HepG2 (cell line): Measurements from ENCODE around the gene C20orf204. TPM values are rescaled to one million over a fixed set of nuclear protein-coding genes. Genes with fewer than 3 reads are reported as not detected.

Source experiments
- ATAC-seq: fragments of 200-7000 bp; cut with Tn5 transposase; 3 replicates; pipeline ENCODE4 v1.9.1; 2020; ENCODE audit warnings: mild to moderate bottlenecking, moderate library complexity
- BruUV-seq: library from RNA; stranded (reverse); fragments of 400-500 nt; replicated peaks from 2 replicates; lab custom pipeline; 2021; lab: Mats Ljungman, UMichigan
- CTCF ChIA-PET: fragments of 300-600 bp; formaldehyde crosslinking; extraction: SDS; loops from one replicate; lab custom pipeline; 2021; ENCODE audit warnings: low total read pairs, inconsistent platforms, low intra/inter-chr PET ratio; lab: Yijun Ruan, JAX
- POLR2A ChIA-PET: fragments of 350-600 bp; sonication (Branson Sonifier 250); formaldehyde crosslinking; loops from one replicate; lab custom pipeline; 2020; ENCODE audit warnings: antibody characterized with exemption, inconsistent platforms; lab: Yijun Ruan, JAX
- DNase-seq: peaks from one replicate; pipeline ENCODE4 v3.0.0-alpha.2; 2015; ENCODE audit warnings: low spot score
- FAIRE-seq: peaks from 3 replicates; lab custom pipeline; 2011; peaks lifted over from hg19 to GRCh38; lab: Jason Lieb, UNC
- H2AFZ ChIP-seq: one replicate; pipeline ENCODE4 v1.6.1; 2011; ENCODE audit warnings: low read length, inconsistent platforms
- H3K27ac ChIP-seq: fragments of 300-600 bp; 3 replicates; pipeline ENCODE4 v1.8.0; 2011; ENCODE audit warnings: mixed run types, mild to moderate bottlenecking, mixed read lengths, low read length, inconsistent platforms; ENCODE audit not compliant: insufficient read depth; ENCODE audit errors: extremely low read length
- H3K27me3 ChIP-seq, 2 experiments: fragments of 200-600 bp in 1 of 2; 2 replicates in 1 of 2; 3 replicates in 1 of 2; pipeline versions ENCODE4 v1.6.0 to v1.8.0; 2011; ENCODE audit warnings: low read length in 2 of 2, mild to moderate bottlenecking in 2 of 2, moderate library complexity in 2 of 2, inconsistent platforms in 1 of 2; ENCODE audit not compliant: insufficient read depth in 2 of 2, control insufficient read depth in 1 of 2
- H3K36me3 ChIP-seq, 2 experiments: fragments of 200-600 bp in 1 of 2; replicated peaks in 1 of 2; 2 replicates in 1 of 2; 3 replicates in 1 of 2; pipeline versions ENCODE4 v1.5.1 to v1.8.0; 2011; ENCODE audit warnings: low read length in 2 of 2, inconsistent platforms in 1 of 2; ENCODE audit not compliant: insufficient read depth in 2 of 2, control insufficient read depth in 1 of 2
- H3K4me1 ChIP-seq: 2 replicates; pipeline ENCODE4 v1.5.1; 2012; ENCODE audit warnings: low read length, inconsistent platforms; ENCODE audit not compliant: insufficient read depth
- H3K4me2 ChIP-seq: 2 replicates; pipeline ENCODE4 v1.6.0; 2011; ENCODE audit warnings: low read depth, low read length, inconsistent platforms
- H3K4me3 ChIP-seq, 3 experiments: fragments of 200-600 bp in 1 of 3; sonication (generic), shearing (Covaris generic) in 1 of 3; replicated peaks in 1 of 3; 2 replicates each; pipeline ENCODE4 v1.5.1; 2011 to 2016; ENCODE audit warnings: low read length in 3 of 3, inconsistent platforms in 2 of 3, low read depth in 2 of 3, mild to moderate bottlenecking in 2 of 3, control low read depth in 1 of 3, mixed read lengths in 1 of 3; ENCODE audit not compliant: insufficient read depth in 1 of 3
- H3K79me2 ChIP-seq: one replicate; pipeline ENCODE4 v1.6.1; 2011; ENCODE audit warnings: low read length, inconsistent platforms; ENCODE audit not compliant: insufficient read depth
- H3K9ac ChIP-seq: 2 replicates; pipeline ENCODE4 v1.6.0; 2011; ENCODE audit warnings: mild to moderate bottlenecking, low read depth, low read length, inconsistent platforms; ENCODE audit not compliant: insufficient read depth
- H3K9me3 ChIP-seq: 2 replicates; pipeline ENCODE4 v1.5.1; 2012; ENCODE audit warnings: mild to moderate bottlenecking, low read length
- H4K20me1 ChIP-seq: 2 replicates; pipeline ENCODE4 v1.6.0; 2011; ENCODE audit warnings: inconsistent platforms, mild to moderate bottlenecking, low read length, moderate library complexity; ENCODE audit not compliant: insufficient read depth
- AGO2 ChIP-seq: fragments of 200-400 bp; formaldehyde crosslinking; optimal IDR thresholded peaks from 2 replicates; pipeline ENCODE3; 2017; ENCODE audit warnings: mild to moderate bottlenecking, low read depth, low read length, moderate library complexity
- BATF2 ChIP-seq: sonication (generic); formaldehyde crosslinking; IDR thresholded peaks from 2 replicates; pipeline ENCODE4 v1.8.0; 2022; ENCODE audit warnings: mild to moderate bottlenecking, missing genetic modification reagents, moderate library complexity
- CEBPG ChIP-seq: IDR thresholded peaks from 2 replicates; pipeline ENCODE4 v1.6.1; 2016
- HNF4A ChIP-seq: sonication (generic); formaldehyde crosslinking; IDR thresholded peaks from 2 replicates; pipeline ENCODE4 v1.4.0; 2020; ENCODE audit warnings: missing genetic modification reagents
- HNRNPL ChIP-seq: fragments of 200-400 bp; formaldehyde crosslinking; IDR thresholded peaks from 2 replicates; pipeline ENCODE4 v1.6.1; 2017; ENCODE audit warnings: mild to moderate bottlenecking, low read depth, low read length
- MAFK ChIP-seq, 2 experiments: IDR thresholded peaks in 1 of 2; conservative IDR thresholded peaks in 1 of 2; 2 replicates each; pipeline ENCODE4 v1.6.1; 2011; ENCODE audit warnings: improper control_type of control experiment in 2 of 2, low read length in 2 of 2
- MEIS2 ChIP-seq: sonication (generic); formaldehyde crosslinking; IDR thresholded peaks from 2 replicates; pipeline ENCODE4 v1.9.0; 2021; ENCODE audit warnings: mild to moderate bottlenecking, missing genetic modification reagents
- MYNN ChIP-seq: sonication (generic); formaldehyde crosslinking; IDR thresholded peaks from 2 replicates; pipeline ENCODE4 v1.4.0; 2020; ENCODE audit warnings: mild to moderate bottlenecking, low read depth, missing genetic modification reagents
- NFIB ChIP-seq: sonication (generic); formaldehyde crosslinking; IDR thresholded peaks from 2 replicates; pipeline ENCODE4 v1.9.0; 2021; ENCODE audit warnings: missing genetic modification reagents, mild to moderate bottlenecking, borderline replicate concordance
- NKX3-1 ChIP-seq: sonication (generic); formaldehyde crosslinking; IDR thresholded peaks from 2 replicates; pipeline ENCODE4 v1.5.0; 2020; ENCODE audit warnings: missing genetic modification reagents
- RAD51 ChIP-seq: fragments of 450-650 bp; IDR thresholded peaks from 2 replicates; pipeline ENCODE4 v1.6.1; 2016; ENCODE audit warnings: borderline replicate concordance
- RBFOX2 ChIP-seq: fragments of 200-400 bp; formaldehyde crosslinking; IDR thresholded peaks from 2 replicates; pipeline ENCODE4 v1.6.1; 2017; ENCODE audit warnings: low read depth, mild to moderate bottlenecking, low read length
- TBL1XR1 ChIP-seq: fragments of 150-350 bp; IDR thresholded peaks from 2 replicates; pipeline ENCODE4 v1.6.1; 2014; ENCODE audit warnings: borderline replicate concordance, low read length; ENCODE audit not compliant: partially characterized antibody
- U2AF2 ChIP-seq: fragments of 200-400 bp; formaldehyde crosslinking; IDR thresholded peaks from 2 replicates; pipeline ENCODE4 v1.6.1; 2017; ENCODE audit warnings: low read depth, mild to moderate bottlenecking, low read length
- ZFP1 ChIP-seq: IDR thresholded peaks from 2 replicates; pipeline ENCODE4 v1.6.1; 2016
- ZNF205 ChIP-seq: IDR thresholded peaks from 2 replicates; pipeline ENCODE4 v1.6.1; 2018; ENCODE audit warnings: missing biosample characterization, missing genetic modification reagents
- ZNF224 ChIP-seq: sonication (generic); formaldehyde crosslinking; IDR thresholded peaks from 2 replicates; pipeline ENCODE4 v1.5.0; 2020; ENCODE audit warnings: mild to moderate bottlenecking, missing genetic modification reagents
- ZNF235 ChIP-seq: sonication (generic); formaldehyde crosslinking; IDR thresholded peaks from 2 replicates; pipeline ENCODE4 v1.8.1; 2023; ENCODE audit warnings: mild to moderate bottlenecking, missing genetic modification reagents, borderline replicate concordance
- ZNF557 ChIP-seq: sonication (generic); formaldehyde crosslinking; IDR thresholded peaks from 2 replicates; pipeline ENCODE4 v1.4.0; 2020; ENCODE audit warnings: missing genetic modification reagents
- ZNF616 ChIP-seq: sonication (generic); formaldehyde crosslinking; IDR thresholded peaks from 2 replicates; pipeline ENCODE4 v1.5.0; 2020; ENCODE audit warnings: low read depth, mild to moderate bottlenecking, missing genetic modification reagents
- ZNF619 ChIP-seq: sonication (generic); formaldehyde crosslinking; IDR thresholded peaks from 2 replicates; pipeline ENCODE4 v1.4.0; 2020; ENCODE audit warnings: mild to moderate bottlenecking, missing genetic modification reagents
- ZNF746 ChIP-seq: sonication (generic); formaldehyde crosslinking; IDR thresholded peaks from 2 replicates; pipeline ENCODE4 v1.8.0; 2022; ENCODE audit warnings: mild to moderate bottlenecking, missing genetic modification reagents
- ZNF768 ChIP-seq: sonication (generic); formaldehyde crosslinking; IDR thresholded peaks from 2 replicates; pipeline ENCODE4 v1.4.0; 2020; ENCODE audit warnings: missing genetic modification reagents
- WGBS: methylation state at CpG from one replicate; pipeline ENCODE4 v1.1.6; 2017; ENCODE audit warnings: low lambda C conversion rate; 5-methylcytosine and 5-hydroxymethylcytosine counted together
- in situ Hi-C: cut with HindIII; loops from 2 replicates; pipeline ENCODE4 v1.10.0; 2017; ENCODE audit warnings: low pct_unique_long_range_greater_than_20kb; ENCODE audit not compliant: extremely low pct_ligation_motif_present
- intact Hi-C: fragments of 100-400 bp; cut with micrococcal nuclease; formaldehyde crosslinking; loops from one replicate; pipeline ENCODE4 v1.10.0; 2022; ENCODE audit not compliant: unreplicated experiment
- polyA plus RNA-seq, 8 experiments: library from polyadenylated mRNA; depleted of rRNA in 3 of 8; stranded (reverse) in 7 of 8; unstranded in 1 of 8; fragments of >200 nt; fragmentation: Illumina TruSeq in 4 of 8; extraction: Trizol in 4 of 8; gene quantifications; 2 replicates each; pipeline versions ENCODE4 v1.2.1 to v1.2.3, GENCODE V29; 2011 to 2016; ENCODE audit warnings: low read depth in 4 of 8, missing spikeins in 1 of 8, mixed read lengths in 1 of 8; ENCODE audit not compliant: insufficient read depth in 1 of 8
- total RNA-seq, 5 experiments: library from RNA; depleted of rRNA; stranded (reverse); fragments of >200 nt; fragmentation: Illumina TruSeq; extraction: Trizol; gene quantifications; 2 replicates each; pipeline ENCODE4 v1.2.3, GENCODE V29; 2016; ENCODE audit warnings: low read depth in 1 of 5
- TF ChIP-seq, protein P1 (sequence below): fragments of 450-650 bp; IDR thresholded peaks from 2 replicates; pipeline ENCODE4 v1.6.1; 2017; ENCODE audit warnings: mild to moderate bottlenecking
- TF ChIP-seq, protein P2 (sequence below): sonication (generic); formaldehyde crosslinking; IDR thresholded peaks from 2 replicates; pipeline ENCODE4 v1.4.0; 2020; ENCODE audit warnings: missing genetic modification reagents

Gene C20orf204
- total and polyA plus RNA-seq, 2 of the 13 experiments (the other 11 are each of a cell fraction or from before 2014, with no cell fraction given), result 22.1 to 80.0 TPM

DNA sequence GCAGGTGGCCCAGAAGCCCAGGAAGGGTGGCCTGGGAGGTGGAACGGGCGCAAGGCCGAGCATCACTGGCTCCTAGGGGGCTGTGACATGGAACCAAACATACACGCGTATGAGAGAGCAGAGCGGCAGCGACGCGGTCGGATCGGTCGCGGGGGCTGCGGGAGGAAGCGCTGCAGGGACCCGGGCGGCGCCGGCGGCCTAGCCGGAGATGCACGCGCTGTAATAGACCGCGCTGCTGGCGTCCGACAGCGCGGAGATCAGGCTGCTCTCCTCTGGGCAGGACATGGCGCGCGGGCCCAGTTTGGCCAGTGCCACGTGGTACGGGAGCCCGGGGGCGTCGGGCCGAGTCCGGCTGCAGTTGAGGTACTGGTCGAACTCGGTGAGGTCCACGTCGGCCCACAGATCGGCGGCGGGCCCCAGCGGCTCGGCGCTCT, 12.0 kb downstream of the C20orf204 start:
- POLR2A ChIA-PET, result no interaction called here
- no peak overlapping the region for H3K27ac ChIP-seq
- FAIRE-seq (no peak), DNase-seq (no peak), ATAC-seq (no peak)
- H4K20me1 ChIP-seq, result no peaks in the 10 kb centered on the region
- intact Hi-C loops (no loop called here), in situ Hi-C loops (no loop called here)
- H3K27me3 ChIP-seq, result no peaks in the 10 kb centered on the region; a peak in 1 of 5 replicates
- peaks cover 66% of the 10 kb centered on the region for H3K4me1 ChIP-seq
- no peak overlapping the region for H3K4me2 ChIP-seq
- no peak overlapping the region for H3K9ac ChIP-seq
- no peak overlapping the region; a peak in 1 of 6 replicates for H3K4me3 ChIP-seq
- CTCF ChIA-PET, result no interaction called here
- no peak overlapping the region for H2AFZ ChIP-seq
- peaks cover 4% of the 10 kb centered on the region for H3K79me2 ChIP-seq
- no peaks in the 10 kb centered on the region for H3K36me3 ChIP-seq
- 98% methylated on average over 34 of the region's 49 CpGs for WGBS
- no TSS peak for BruUV-seq
- no peaks in the 10 kb centered on the region for H3K9me3 ChIP-seq
- TF ChIP-seq HNF4A (CRISPR knock-in tag), result no peak
- TF ChIP-seq, protein P1, sequence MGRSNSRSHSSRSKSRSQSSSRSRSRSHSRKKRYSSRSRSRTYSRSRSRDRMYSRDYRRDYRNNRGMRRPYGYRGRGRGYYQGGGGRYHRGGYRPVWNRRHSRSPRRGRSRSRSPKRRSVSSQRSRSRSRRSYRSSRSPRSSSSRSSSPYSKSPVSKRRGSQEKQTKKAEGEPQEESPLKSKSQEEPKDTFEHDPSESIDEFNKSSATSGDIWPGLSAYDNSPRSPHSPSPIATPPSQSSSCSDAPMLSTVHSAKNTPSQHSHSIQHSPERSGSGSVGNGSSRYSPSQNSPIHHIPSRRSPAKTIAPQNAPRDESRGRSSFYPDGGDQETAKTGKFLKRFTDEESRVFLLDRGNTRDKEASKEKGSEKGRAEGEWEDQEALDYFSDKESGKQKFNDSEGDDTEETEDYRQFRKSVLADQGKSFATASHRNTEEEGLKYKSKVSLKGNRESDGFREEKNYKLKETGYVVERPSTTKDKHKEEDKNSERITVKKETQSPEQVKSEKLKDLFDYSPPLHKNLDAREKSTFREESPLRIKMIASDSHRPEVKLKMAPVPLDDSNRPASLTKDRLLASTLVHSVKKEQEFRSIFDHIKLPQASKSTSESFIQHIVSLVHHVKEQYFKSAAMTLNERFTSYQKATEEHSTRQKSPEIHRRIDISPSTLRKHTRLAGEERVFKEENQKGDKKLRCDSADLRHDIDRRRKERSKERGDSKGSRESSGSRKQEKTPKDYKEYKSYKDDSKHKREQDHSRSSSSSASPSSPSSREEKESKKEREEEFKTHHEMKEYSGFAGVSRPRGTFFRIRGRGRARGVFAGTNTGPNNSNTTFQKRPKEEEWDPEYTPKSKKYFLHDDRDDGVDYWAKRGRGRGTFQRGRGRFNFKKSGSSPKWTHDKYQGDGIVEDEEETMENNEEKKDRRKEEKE, result no peak
- TF ChIP-seq BATF2, result no peak
- TF ChIP-seq TBL1XR1, result no peak
- no peak for TF ChIP-seq MYNN (CRISPR knock-in tag)
- no peak for TF ChIP-seq ZNF205 (CRISPR knock-in tag)
- no peak for TF ChIP-seq NKX3-1
- TF ChIP-seq RBFOX2, result peak; percentile 46; the same call in 1 of the 2 replicates
- TF ChIP-seq ZNF235 (CRISPR knock-in tag), result no peak
- no peak for TF ChIP-seq MAFK (conservative IDR thresholded peaks at IDR 0.05 in 1 of 2, IDR thresholded peaks at IDR 0.05 in 1 of 2; ENCODE audit: low read length in 2 of 2)
- TF ChIP-seq MEIS2 (CRISPR knock-in tag), result no peak
- no peak for TF ChIP-seq ZNF557 (CRISPR knock-in tag)
- TF ChIP-seq RAD51, result no peak
- no peak for TF ChIP-seq ZNF616 (CRISPR knock-in tag)
- TF ChIP-seq U2AF2, result no peak
- TF ChIP-seq, protein P2, sequence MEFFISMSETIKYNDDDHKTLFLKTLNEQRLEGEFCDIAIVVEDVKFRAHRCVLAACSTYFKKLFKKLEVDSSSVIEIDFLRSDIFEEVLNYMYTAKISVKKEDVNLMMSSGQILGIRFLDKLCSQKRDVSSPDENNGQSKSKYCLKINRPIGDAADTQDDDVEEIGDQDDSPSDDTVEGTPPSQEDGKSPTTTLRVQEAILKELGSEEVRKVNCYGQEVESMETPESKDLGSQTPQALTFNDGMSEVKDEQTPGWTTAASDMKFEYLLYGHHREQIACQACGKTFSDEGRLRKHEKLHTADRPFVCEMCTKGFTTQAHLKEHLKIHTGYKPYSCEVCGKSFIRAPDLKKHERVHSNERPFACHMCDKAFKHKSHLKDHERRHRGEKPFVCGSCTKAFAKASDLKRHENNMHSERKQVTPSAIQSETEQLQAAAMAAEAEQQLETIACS (CRISPR knock-in tag), result no peak
- no peak for TF ChIP-seq ZFP1
- peak; percentile 82; the same call in 1 of the 2 replicates for TF ChIP-seq HNRNPL
- no peak for TF ChIP-seq ZNF746 (CRISPR knock-in tag)
- TF ChIP-seq ZNF619 (CRISPR knock-in tag), result no peak
- TF ChIP-seq CEBPG (CRISPR knock-in tag), result no peak
- TF ChIP-seq ZNF224 (CRISPR knock-in tag), result no peak
- no peak for TF ChIP-seq NFIB
- TF ChIP-seq ZNF768 (CRISPR knock-in tag), result peak; percentile 50; the same call in 1 of the 2 replicates
- peak; percentile 94 for TF ChIP-seq AGO2
